Dermis lymphatic vessel endothelial cell (primary cell): ENCODE results near the gene RPL9. TPM values are rescaled to one million over a fixed set of nuclear protein-coding genes. Genes with fewer than 3 reads are reported as not detected.

Source experiments
- total RNA-seq: library from RNA; depleted of rRNA; stranded (reverse); fragments of >200 nt; gene quantifications from 2 replicates; pipeline ENCODE4 v1.2.1, GENCODE V29; 2014

Gene RPL9
- total RNA-seq, result 2,848 and 3,678 TPM in 2 replicates

GRCh38 chr4:39458505-39459300 is at the start of gene RPL9, which contains the start of gene LIAS:
Gene RPL9 (minus strand): TSS chr4:39458922. CDS start chr4:39458439, 483 bp downstream.
Gene LIAS (plus strand): TSS chr4:39459056. CDS start chr4:39459118, 62 bp downstream.

GRCh38 chr4:39406763-39407583 is 51.7 kb downstream of the RPL9 start, which contains the start of gene KLB:
Gene KLB (plus strand): TSS chr4:39406930. CDS start chr4:39406950, 20 bp downstream.

Other genes with a start within 250 kb of the RPL9 start
- gene RFC1, start 92.6 kb downstream of the RPL9 start, total RNA-seq, result 58.4 and 63.0 TPM in 2 replicates
- gene KLB, start 52.0 kb downstream of the RPL9 start, total RNA-seq, result under 0.01 and 0.22 TPM in 2 replicates
- 3.8 and 5.1 TPM in 2 replicates for gene LIAS, start 134 bp upstream of the RPL9 start, total RNA-seq
- 30.8 and 38.0 TPM in 2 replicates for gene UGDH, start 68.5 kb upstream of the RPL9 start, total RNA-seq
- 21.7 and 33.5 TPM in 2 replicates for gene SMIM14, start 179.9 kb upstream of the RPL9 start, total RNA-seq
- 15.0 and 17.3 TPM in 2 replicates for gene UBE2K, start 239.2 kb upstream of the RPL9 start, total RNA-seq